ENCODE results near the gene FIGN. TPM values are rescaled to one million over a fixed set of nuclear protein-coding genes. Genes with fewer than 3 reads are reported as not detected.
A peak's percentile ranks its signal among the peaks of the same experiment; 100 is the strongest.

The FIGN gene
- total RNA-seq, 2 donors from 2014 or later = 18.6 to 20.5 TPM

DNA sequence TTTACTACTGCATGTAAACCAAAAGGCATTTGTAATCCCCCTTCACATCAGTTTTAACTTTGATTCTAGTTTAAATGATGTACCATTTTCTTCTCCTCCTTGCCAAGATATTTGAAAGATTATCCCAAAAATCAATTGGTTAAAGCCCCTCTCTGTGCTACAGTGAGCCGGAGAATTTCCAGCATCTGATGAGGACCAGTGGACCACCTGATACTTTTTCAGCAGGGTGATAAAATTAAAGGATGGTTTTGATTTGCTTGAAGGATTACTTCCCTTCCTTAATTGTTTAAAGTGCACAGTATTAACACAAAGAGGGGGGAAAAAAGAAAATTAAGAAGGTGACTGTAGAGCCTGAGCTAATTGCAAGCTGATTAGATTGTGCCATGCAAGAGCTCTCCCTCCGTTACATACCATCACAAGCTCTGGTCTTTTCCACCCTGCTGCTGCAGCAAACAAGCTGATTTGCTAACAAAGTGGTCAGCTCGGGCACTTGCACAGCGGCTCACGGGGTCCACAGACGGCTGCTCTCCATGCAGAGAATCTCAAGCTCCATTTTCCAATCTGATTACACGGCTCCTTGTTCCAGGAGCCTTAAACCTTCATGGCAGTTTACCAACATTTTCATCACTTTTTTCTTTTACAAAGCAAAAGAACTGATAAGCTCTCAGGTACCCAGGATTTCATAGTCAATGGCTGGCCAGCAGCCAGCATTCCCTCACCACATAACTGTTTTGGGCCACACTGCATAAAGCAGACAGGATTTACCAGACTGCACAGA, 22.1 kb downstream of the FIGN start:
- TF ChIP-seq, protein P1, sequence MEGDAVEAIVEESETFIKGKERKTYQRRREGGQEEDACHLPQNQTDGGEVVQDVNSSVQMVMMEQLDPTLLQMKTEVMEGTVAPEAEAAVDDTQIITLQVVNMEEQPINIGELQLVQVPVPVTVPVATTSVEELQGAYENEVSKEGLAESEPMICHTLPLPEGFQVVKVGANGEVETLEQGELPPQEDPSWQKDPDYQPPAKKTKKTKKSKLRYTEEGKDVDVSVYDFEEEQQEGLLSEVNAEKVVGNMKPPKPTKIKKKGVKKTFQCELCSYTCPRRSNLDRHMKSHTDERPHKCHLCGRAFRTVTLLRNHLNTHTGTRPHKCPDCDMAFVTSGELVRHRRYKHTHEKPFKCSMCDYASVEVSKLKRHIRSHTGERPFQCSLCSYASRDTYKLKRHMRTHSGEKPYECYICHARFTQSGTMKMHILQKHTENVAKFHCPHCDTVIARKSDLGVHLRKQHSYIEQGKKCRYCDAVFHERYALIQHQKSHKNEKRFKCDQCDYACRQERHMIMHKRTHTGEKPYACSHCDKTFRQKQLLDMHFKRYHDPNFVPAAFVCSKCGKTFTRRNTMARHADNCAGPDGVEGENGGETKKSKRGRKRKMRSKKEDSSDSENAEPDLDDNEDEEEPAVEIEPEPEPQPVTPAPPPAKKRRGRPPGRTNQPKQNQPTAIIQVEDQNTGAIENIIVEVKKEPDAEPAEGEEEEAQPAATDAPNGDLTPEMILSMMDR (conservative IDR thresholded peaks at IDR 0.05) = no peak
- Histone ChIP-seq H3K4me3 (ENCODE audit: low read length) (no peak overlapping the region), H3K4me1 (ENCODE audit: control insufficient read depth, insufficient read depth, low read length) (peaks cover 6% of the 10 kb centered on the region), H3K9me3 (ENCODE audit: control insufficient read depth, low read length) (no peaks in the 10 kb centered on the region), H3K27me3 (ENCODE audit: control insufficient read depth, insufficient read depth, low read length, poor library complexity, severe bottlenecking) (no peaks in the 10 kb centered on the region), H3K27ac (ENCODE audit: low read depth, low read length) (no peak overlapping the region), H3K36me3 (ENCODE audit: control insufficient read depth, insufficient read depth, low read length) (no peaks in the 10 kb centered on the region), H3K9ac (ENCODE audit: extremely low read depth, low read length, poor library complexity, severe bottlenecking) (no peak overlapping the region)
- no peaks in the 10 kb centered on the region for H3K9me3 Mint-ChIP-seq
- 58 to 64% methylated on average over 4 to 7 of the region's 7 CpGs for WGBS, 2 experiments (ENCODE audit: insufficient coverage in 1 of 2, insufficient read length in 1 of 2)
- no peaks in the 10 kb centered on the region for H3K27me3 Mint-ChIP-seq (ENCODE audit: insufficient read depth)
- DNase-seq = peak; percentile 60
- no peak overlapping the region for H3K27ac Mint-ChIP-seq
- H3K4me3 Mint-ChIP-seq = no peak overlapping the region
- H3K36me3 Mint-ChIP-seq (ENCODE audit: low read depth) = no peaks in the 10 kb centered on the region
- H3K4me1 Mint-ChIP-seq = peaks cover 37% of the 10 kb centered on the region

DNA sequence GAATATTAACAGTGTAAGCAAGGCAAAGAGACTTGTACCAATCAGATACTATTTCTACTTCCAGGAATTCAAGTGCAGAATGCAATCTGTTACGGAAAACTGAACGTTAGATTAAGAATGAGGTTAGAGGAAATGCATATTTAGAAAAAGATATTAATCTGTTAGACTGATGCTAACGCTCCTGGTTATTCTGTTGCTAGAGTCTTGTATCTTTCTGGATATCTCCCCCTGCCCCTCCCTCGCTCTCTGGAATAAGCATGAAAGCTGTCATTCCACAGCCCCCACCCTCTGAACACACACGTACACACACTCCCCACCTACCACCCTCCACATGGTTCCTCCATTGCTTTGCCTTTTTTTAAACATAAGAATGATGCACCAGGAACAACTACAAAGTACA, 24.1 kb downstream of the FIGN start:
- H3K36me3 Mint-ChIP-seq (ENCODE audit: low read depth) = no peaks in the 10 kb centered on the region
- Histone ChIP-seq H3K27ac (ENCODE audit: low read depth, low read length) (no peak overlapping the region), H3K9ac (ENCODE audit: extremely low read depth, low read length, poor library complexity, severe bottlenecking) (no peak overlapping the region), H3K4me1 (ENCODE audit: control insufficient read depth, insufficient read depth, low read length) (peaks cover 4% of the 10 kb centered on the region), H3K9me3 (ENCODE audit: control insufficient read depth, low read length) (no peaks in the 10 kb centered on the region), H3K4me3 (ENCODE audit: low read length) (no peak overlapping the region), H3K27me3 (ENCODE audit: control insufficient read depth, insufficient read depth, low read length, poor library complexity, severe bottlenecking) (no peaks in the 10 kb centered on the region), H3K36me3 (ENCODE audit: control insufficient read depth, insufficient read depth, low read length) (no peaks in the 10 kb centered on the region)
- H3K4me1 Mint-ChIP-seq = peaks cover 20% of the 10 kb centered on the region
- H3K9me3 Mint-ChIP-seq = no peaks in the 10 kb centered on the region
- no peak overlapping the region for H3K4me3 Mint-ChIP-seq
- no peaks in the 10 kb centered on the region for H3K27me3 Mint-ChIP-seq (ENCODE audit: insufficient read depth)
- TF ChIP-seq, protein P1 (conservative IDR thresholded peaks at IDR 0.05) = no peak
- DNase-seq = no peak
- WGBS, 2 experiments (ENCODE audit: insufficient coverage in 1 of 2, insufficient read length in 1 of 2) = 80 to 96% methylated on average over 1 to 5 of the region's 5 CpGs
- H3K27ac Mint-ChIP-seq = no peak overlapping the region

DNA sequence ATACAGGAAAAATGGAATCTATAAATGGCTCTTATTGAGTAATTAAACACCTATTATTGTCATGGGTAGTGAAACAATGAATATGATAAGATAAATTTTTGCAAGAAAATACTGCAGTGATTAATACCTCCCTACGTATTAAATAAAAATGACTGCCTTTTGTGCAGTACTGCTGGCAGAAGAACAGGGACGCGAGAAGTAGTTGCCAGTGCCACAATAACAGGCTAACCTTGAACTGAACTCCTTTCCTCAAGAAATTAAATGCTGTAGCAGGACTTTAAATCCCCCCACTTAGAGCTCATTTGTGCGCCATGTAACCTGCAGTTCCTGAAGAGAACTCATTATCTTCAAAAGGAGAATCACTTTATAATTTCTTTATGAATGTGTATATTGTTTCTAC, 24.6 kb downstream of the FIGN start:
- no peak overlapping the region for H3K27ac Mint-ChIP-seq

More for the DNA sequence above, 24.6 kb downstream of the FIGN start:
- Histone ChIP-seq H3K27me3 (ENCODE audit: control insufficient read depth, insufficient read depth, low read length, poor library complexity, severe bottlenecking) (no peaks in the 10 kb centered on the region), H3K4me1 (ENCODE audit: control insufficient read depth, insufficient read depth, low read length) (peaks cover 4% of the 10 kb centered on the region), H3K9me3 (ENCODE audit: control insufficient read depth, low read length) (no peaks in the 10 kb centered on the region), H3K27ac (ENCODE audit: low read depth, low read length) (no peak overlapping the region), H3K4me3 (ENCODE audit: low read length) (no peak overlapping the region), H3K9ac (ENCODE audit: extremely low read depth, low read length, poor library complexity, severe bottlenecking) (no peak overlapping the region), H3K36me3 (ENCODE audit: control insufficient read depth, insufficient read depth, low read length) (no peaks in the 10 kb centered on the region)
- no peak for DNase-seq
- peaks cover 18% of the 10 kb centered on the region for H3K4me1 Mint-ChIP-seq
- 94 to 96% methylated on average over 3 to 4 of the region's 4 CpGs for WGBS, 2 experiments (ENCODE audit: insufficient coverage in 1 of 2, insufficient read length in 1 of 2)
- no peaks in the 10 kb centered on the region for H3K27me3 Mint-ChIP-seq (ENCODE audit: insufficient read depth)
- no peak overlapping the region for H3K4me3 Mint-ChIP-seq
- TF ChIP-seq, protein P1 (conservative IDR thresholded peaks at IDR 0.05) = no peak
- H3K36me3 Mint-ChIP-seq (ENCODE audit: low read depth) = no peaks in the 10 kb centered on the region
- no peaks in the 10 kb centered on the region for H3K9me3 Mint-ChIP-seq

Measured in endodermal cell (in vitro differentiated cells).